Trophoblast cell (in vitro differentiated cells and primary cell): Measurements from ENCODE around the gene AHNAK.

Experiments used
- DNase-seq, 2 donors: peaks; one replicate each; pipeline ENCODE4 v3.0.0-alpha.2; 2016
- H2AFZ ChIP-seq: 2 replicates; pipeline ENCODE4 v1.6.1; 2013; ENCODE audit warnings: low read length, moderate library complexity, mild to moderate bottlenecking; ENCODE audit not compliant: insufficient read depth, poor library complexity
- H2AK5ac ChIP-seq: 2 replicates; pipeline ENCODE4 v1.6.1; 2013; ENCODE audit warnings: mild to moderate bottlenecking, low read length
- H2BK120ac ChIP-seq: 2 replicates; pipeline ENCODE4 v1.6.1; 2013; ENCODE audit warnings: low read length, mild to moderate bottlenecking, moderate library complexity; ENCODE audit not compliant: insufficient read depth, poor library complexity
- H2BK12ac ChIP-seq: 2 replicates; pipeline ENCODE4 v1.6.1; 2013; ENCODE audit warnings: mild to moderate bottlenecking, low read length, moderate library complexity
- H2BK5ac ChIP-seq: 2 replicates; pipeline ENCODE4 v1.6.1; 2013; ENCODE audit warnings: low read length, low read depth, moderate library complexity, mild to moderate bottlenecking; ENCODE audit not compliant: poor library complexity
- H3K14ac ChIP-seq: 2 replicates; pipeline ENCODE4 v1.6.1; 2013; ENCODE audit warnings: mild to moderate bottlenecking, low read length
- H3K18ac ChIP-seq: 2 replicates; pipeline ENCODE4 v1.6.1; 2013; ENCODE audit warnings: mild to moderate bottlenecking, low read length
- H3K23ac ChIP-seq: 2 replicates; pipeline ENCODE4 v1.6.1; 2013; ENCODE audit warnings: low read length
- H3K27ac ChIP-seq: 2 replicates; pipeline ENCODE4 v1.5.1; 2013; ENCODE audit warnings: low read depth, mild to moderate bottlenecking, inconsistent platforms, low read length, moderate library complexity
- H3K27me3 ChIP-seq: 2 replicates; pipeline ENCODE4 v1.6.1; 2013; ENCODE audit warnings: inconsistent platforms, mild to moderate bottlenecking, low read length, moderate library complexity; ENCODE audit not compliant: insufficient read depth
- H3K36me3 ChIP-seq, 2 experiments: 1 replicate in 1 of 2; 2 replicates in 1 of 2; pipeline ENCODE4 v1.6.1; 2013; ENCODE audit warnings: low read length in 2 of 2, mild to moderate bottlenecking in 2 of 2, moderate library complexity in 1 of 2; ENCODE audit not compliant: insufficient read depth in 2 of 2, control insufficient read depth in 1 of 2
- H3K4ac ChIP-seq: 2 replicates; pipeline ENCODE4 v1.6.1; 2013; ENCODE audit warnings: low read depth, mild to moderate bottlenecking, low read length, moderate library complexity
- H3K4me1 ChIP-seq, 2 experiments: 1 replicate in 1 of 2; 2 replicates in 1 of 2; pipeline ENCODE4 v1.6.1; 2013; ENCODE audit warnings: low read length in 2 of 2, mild to moderate bottlenecking in 2 of 2, moderate library complexity in 1 of 2; ENCODE audit not compliant: insufficient read depth in 2 of 2, control insufficient read depth in 1 of 2
- H3K4me2 ChIP-seq: 2 replicates; pipeline ENCODE4 v1.6.1; 2013; ENCODE audit warnings: inconsistent platforms, mild to moderate bottlenecking, low read length, moderate library complexity
- H3K4me3 ChIP-seq: 2 replicates; pipeline ENCODE4 v1.5.1; 2013; ENCODE audit warnings: mild to moderate bottlenecking, low read depth, low read length, inconsistent platforms
- H3K79me1 ChIP-seq: one replicate; pipeline ENCODE4 v1.6.1; 2013; ENCODE audit warnings: low read length
- H3K79me2 ChIP-seq: 2 replicates; pipeline ENCODE4 v1.6.1; 2013; ENCODE audit warnings: low read length, mild to moderate bottlenecking; ENCODE audit not compliant: control insufficient read depth, insufficient read depth, poor library complexity
- H3K9ac ChIP-seq: 2 replicates; pipeline ENCODE4 v1.6.1; 2013; ENCODE audit warnings: mild to moderate bottlenecking, low read length
- H3K9me3 ChIP-seq: 2 replicates; pipeline ENCODE4 v1.6.1; 2013; ENCODE audit warnings: low read depth, mild to moderate bottlenecking, control low read depth, inconsistent platforms, low read length; ENCODE audit not compliant: insufficient read depth
- H4K12ac ChIP-seq: 2 replicates; pipeline ENCODE4 v1.6.1; 2013; ENCODE audit warnings: low read depth, mild to moderate bottlenecking, low read length, moderate library complexity
- H4K8ac ChIP-seq: 2 replicates; pipeline ENCODE4 v1.6.1; 2013; ENCODE audit warnings: low read depth, mild to moderate bottlenecking, low read length, moderate library complexity
- H4K91ac ChIP-seq: one replicate; pipeline ENCODE4 v1.6.1; 2013; ENCODE audit warnings: low read depth, mild to moderate bottlenecking, low read length, moderate library complexity
- WGBS: extraction: QIAGEN DNeasy Blood & Tissue Kit; methylation state at CpG from one replicate; pipeline ENCODE4 v1.1.7; 2013; ENCODE audit warnings: missing lambda C conversion rate; ENCODE audit not compliant: insufficient read length, insufficient coverage; ENCODE audit errors: extremely low coverage; 5-methylcytosine and 5-hydroxymethylcytosine counted together

The AHNAK gene

GRCh38 chr11:62471603-62472002 is 75.0 kb downstream of the AHNAK start:
- H2BK12ac ChIP-seq, result peak overlapping the region; percentile 92
- H2BK5ac ChIP-seq, result peak overlapping the region; percentile 91
- H3K4ac ChIP-seq, result peak overlapping the region; percentile 49
- no peaks in the 10 kb centered on the region for H3K36me3 ChIP-seq
- DNase-seq, result peak; percentile 65 to 80
- peak overlapping the region; percentile 95 for H2AK5ac ChIP-seq
- H3K79me2 ChIP-seq, result peaks cover 7% of the 10 kb centered on the region
- H3K23ac ChIP-seq, result no peak overlapping the region
- peaks cover 17 to 18% of the 10 kb centered on the region in 2 experiments for H3K4me1 ChIP-seq
- H3K27ac ChIP-seq, result peak overlapping the region; percentile 97
- H3K27me3 ChIP-seq, result no peaks in the 10 kb centered on the region
- H3K4me2 ChIP-seq, result no peak overlapping the region
- no peaks in the 10 kb centered on the region for H3K9me3 ChIP-seq
- peak overlapping the region; percentile 39 for H4K12ac ChIP-seq
- H4K8ac ChIP-seq, result peak overlapping the region; percentile 64
- H2AFZ ChIP-seq, result peak overlapping the region; percentile 4
- no peak overlapping the region for H3K4me3 ChIP-seq
- peaks cover 33% of the 10 kb centered on the region for H3K79me1 ChIP-seq
- no peak overlapping the region for H3K9ac ChIP-seq
- peak overlapping the region; percentile 89 for H2BK120ac ChIP-seq
- peak overlapping the region; percentile 63 for H3K14ac ChIP-seq
- peak overlapping the region; percentile 97 for H4K91ac ChIP-seq
- H3K18ac ChIP-seq, result peak overlapping the region; percentile 34
- WGBS, result no CpG with 5 or more reads among the region's 7 CpGs

DNA sequence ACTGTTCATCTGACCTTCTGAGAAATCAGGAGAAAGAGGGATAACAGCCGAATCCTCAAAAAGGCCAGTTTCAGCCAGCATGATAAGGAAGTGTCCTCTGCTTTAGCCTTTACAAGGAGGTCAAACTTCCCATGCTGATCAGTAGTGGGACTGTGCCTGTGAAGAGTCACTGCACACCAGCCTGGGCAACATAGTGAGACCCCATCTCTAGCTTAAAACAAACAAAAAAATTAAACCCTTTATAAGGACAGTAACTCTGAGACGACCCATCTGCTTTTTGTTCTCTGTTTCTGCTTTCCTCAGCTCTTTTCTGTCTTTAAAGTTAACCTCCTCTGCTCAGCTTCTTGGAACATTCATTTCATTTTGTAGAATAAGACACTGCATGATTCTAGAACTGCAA is 78.0 kb downstream of the AHNAK start:
- H4K91ac ChIP-seq, result peak overlapping the region; percentile 72
- DNase-seq, result no peak
- H2BK120ac ChIP-seq, result peak overlapping the region; percentile 79
- no peaks in the 10 kb centered on the region for H3K9me3 ChIP-seq
- no peak overlapping the region for H2AFZ ChIP-seq
- peaks cover 17 to 18% of the 10 kb centered on the region in 2 experiments for H3K4me1 ChIP-seq
- H3K4ac ChIP-seq, result no peak overlapping the region
- H3K4me3 ChIP-seq, result no peak overlapping the region
- H4K8ac ChIP-seq, result no peak overlapping the region
- H3K27ac ChIP-seq, result no peak overlapping the region
- no peak overlapping the region for H3K9ac ChIP-seq
- H4K12ac ChIP-seq, result no peak overlapping the region
- no CpG with 5 or more reads among the region's 2 CpGs for WGBS
- peak overlapping the region; percentile 2 for H3K14ac ChIP-seq
- H2AK5ac ChIP-seq, result peak overlapping the region; percentile 96
- no peak overlapping the region for H3K4me2 ChIP-seq
- H3K36me3 ChIP-seq, result no peaks in the 10 kb centered on the region
- H2BK12ac ChIP-seq, result peak overlapping the region; percentile 73
- no peaks in the 10 kb centered on the region for H3K27me3 ChIP-seq
- H3K79me2 ChIP-seq, result peaks cover 7% of the 10 kb centered on the region
- no peak overlapping the region for H3K18ac ChIP-seq
- peak overlapping the region; percentile 50 for H2BK5ac ChIP-seq
- no peak overlapping the region for H3K23ac ChIP-seq
- H3K79me1 ChIP-seq, result peaks cover 25% of the 10 kb centered on the region

DNA sequence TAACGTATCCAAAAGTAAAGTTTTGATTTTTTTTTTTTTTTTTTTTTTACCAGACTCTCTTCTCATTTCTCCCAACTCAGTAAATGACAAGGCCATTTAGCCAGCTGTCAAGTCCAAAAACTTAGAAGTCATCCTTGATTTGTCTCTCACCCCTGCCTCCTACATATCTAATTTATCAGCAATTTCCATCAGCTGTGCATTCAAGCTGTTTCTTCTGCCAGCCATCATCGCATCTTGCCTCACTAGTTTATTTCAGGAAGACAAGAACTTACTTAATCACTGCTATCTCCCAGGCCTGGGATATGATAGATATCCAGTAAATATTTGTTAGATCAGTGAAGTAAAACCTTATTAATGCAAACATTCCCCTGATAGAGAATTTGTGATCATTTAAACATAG is 80.2 kb downstream of the AHNAK start:
- Histone ChIP-seq H3K18ac (no peak overlapping the region), H3K4me2 (no peak overlapping the region), H3K9me3 (no peaks in the 10 kb centered on the region), H2BK12ac (no peak overlapping the region), H4K12ac (no peak overlapping the region), H2BK120ac (no peak overlapping the region), H2BK5ac (no peak overlapping the region), H3K9ac (no peak overlapping the region), H3K4me1 (peaks cover 9 to 13% of the 10 kb centered on the region in 2 experiments), H2AK5ac (no peak overlapping the region), H3K4ac (no peak overlapping the region), H3K27me3 (no peaks in the 10 kb centered on the region), H3K27ac (no peak overlapping the region), H3K79me2 (no peaks in the 10 kb centered on the region), H3K4me3 (no peak overlapping the region), H4K8ac (no peak overlapping the region), H4K91ac (no peak overlapping the region), H3K23ac (no peak overlapping the region), H3K36me3 (no peaks in the 10 kb centered on the region), H2AFZ (no peak overlapping the region), H3K14ac (no peak overlapping the region), H3K79me1 (peaks cover 15% of the 10 kb centered on the region)
- peak in 1 of 2 donors; percentile 74 for DNase-seq
- WGBS, result no CpG with 5 or more reads among the region's 2 CpGs

GRCh38 chr11:62464655-62465054 is 82.0 kb downstream of the AHNAK start:
- no peak overlapping the region for H3K27ac ChIP-seq
- no peaks in the 10 kb centered on the region for H3K79me2 ChIP-seq
- H4K8ac ChIP-seq, result no peak overlapping the region

More at GRCh38 chr11:62464655-62465054, 82.0 kb downstream of the AHNAK start:
- peak overlapping the region; percentile 72 for H2AK5ac ChIP-seq
- H2AFZ ChIP-seq, result no peak overlapping the region
- H3K36me3 ChIP-seq, result no peaks in the 10 kb centered on the region
- no peak overlapping the region for H3K23ac ChIP-seq
- H3K4me2 ChIP-seq, result no peak overlapping the region
- no peaks in the 10 kb centered on the region for H3K9me3 ChIP-seq
- no peak overlapping the region for H3K14ac ChIP-seq
- no peak overlapping the region for H4K12ac ChIP-seq
- H2BK12ac ChIP-seq, result peak overlapping the region; percentile 77
- peak overlapping the region; percentile 46 for H3K18ac ChIP-seq
- WGBS, result no CpG with 5 or more reads among the region's 7 CpGs
- DNase-seq, result no peak
- H3K4me3 ChIP-seq, result no peak overlapping the region
- peak overlapping the region; percentile 35 for H2BK5ac ChIP-seq
- H3K27me3 ChIP-seq, result no peaks in the 10 kb centered on the region
- H2BK120ac ChIP-seq, result no peak overlapping the region
- H3K9ac ChIP-seq, result no peak overlapping the region
- no peak overlapping the region for H3K4ac ChIP-seq
- peaks cover 4 to 13% of the 10 kb centered on the region in 2 experiments for H3K4me1 ChIP-seq
- H3K79me1 ChIP-seq, result peaks cover 12% of the 10 kb centered on the region
- peak overlapping the region; percentile 28 for H4K91ac ChIP-seq
